Effector CD8-positive, alpha-beta T cell (primary cell): Measurements from ENCODE around the gene STAT4.

Source experiments
- DNase-seq: peaks from one replicate; lab custom pipeline; 2025; lab: John Stamatoyannopoulos, UW

Gene STAT4

GRCh38 chr2:191145769-191146471 lies 4.9 kb downstream of the STAT4 start:
- no peak for DNase-seq

DNA sequence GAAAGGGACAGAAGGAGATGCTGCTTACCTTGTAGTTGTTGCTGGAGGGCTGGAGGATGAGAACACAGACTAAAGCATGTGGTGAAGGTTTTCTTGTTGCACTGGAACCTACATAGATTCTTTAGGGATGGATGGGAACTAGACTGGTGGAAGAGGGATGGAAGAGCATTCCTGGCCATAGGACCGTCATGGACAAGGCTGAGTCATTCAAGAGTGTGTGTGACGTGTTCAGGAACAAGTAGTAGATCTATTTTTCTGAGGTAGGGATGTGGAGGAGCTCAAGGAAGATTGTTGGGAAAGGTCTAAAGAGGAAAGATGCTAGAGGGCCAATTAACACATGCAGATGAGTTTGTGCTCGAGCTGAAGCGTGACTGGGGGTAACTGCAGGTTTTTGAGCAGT lies 6.6 kb downstream of the STAT4 start:
- no peak for DNase-seq

GRCh38 chr2:191143791-191144190 lies 7.0 kb downstream of the STAT4 start:
- no peak for DNase-seq

DNA sequence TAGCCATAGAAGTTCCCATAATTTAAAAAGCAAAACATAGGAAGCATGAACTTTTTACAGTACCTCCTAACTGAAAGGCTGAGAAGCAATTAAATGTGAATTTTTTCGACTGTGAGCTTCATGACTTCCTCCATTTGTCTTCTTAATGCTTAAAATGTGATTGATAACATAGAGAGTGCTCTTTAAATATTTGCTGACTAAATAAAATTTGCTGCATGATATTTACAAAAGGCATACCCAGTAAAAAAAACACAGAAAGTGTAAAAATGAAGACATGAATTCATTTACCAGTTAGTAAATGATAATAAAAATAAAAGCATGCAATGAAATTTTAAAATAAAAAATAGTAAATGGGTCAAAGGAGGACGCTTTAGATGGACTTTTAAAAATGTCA lies 21.9 kb downstream of the STAT4 start:
- no peak for DNase-seq

DNA sequence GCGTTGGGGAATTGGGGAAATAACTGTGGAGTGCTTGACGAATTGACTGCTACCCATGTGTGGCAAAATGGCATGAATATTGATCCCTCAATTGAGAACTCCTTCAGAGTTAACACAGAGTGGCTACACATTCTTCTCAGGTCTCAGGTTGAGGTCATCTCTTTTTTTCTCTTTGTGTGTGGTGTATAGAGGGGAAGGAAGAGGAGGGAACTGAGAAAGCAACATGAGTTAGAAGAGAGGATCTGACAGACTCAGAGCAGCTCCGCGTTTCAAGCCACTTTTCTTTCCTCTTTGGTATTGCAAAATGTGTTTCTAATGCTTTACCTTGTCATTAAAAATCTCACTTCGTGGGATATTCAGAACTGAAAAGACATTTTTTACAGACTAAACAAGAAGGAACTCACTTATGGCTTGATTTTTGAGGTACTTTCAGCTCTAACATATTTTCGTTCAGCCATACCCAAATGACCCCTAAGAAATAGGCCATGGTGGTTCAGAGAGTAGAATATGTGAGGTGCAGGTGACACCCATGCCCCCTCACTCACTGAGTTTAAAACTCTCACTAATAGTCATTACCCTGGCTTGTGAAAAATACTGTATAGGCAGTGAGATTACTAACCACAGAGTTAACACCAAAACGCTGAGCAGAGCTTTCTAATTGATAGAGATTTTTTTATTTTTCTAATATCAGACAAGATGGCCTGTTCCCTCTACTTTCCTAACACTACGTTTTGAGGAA lies 22.5 kb downstream of the STAT4 start:
- DNase-seq = no peak

GRCh38 chr2:191127235-191127634 lies 23.6 kb downstream of the STAT4 start:
- no peak for DNase-seq

DNA sequence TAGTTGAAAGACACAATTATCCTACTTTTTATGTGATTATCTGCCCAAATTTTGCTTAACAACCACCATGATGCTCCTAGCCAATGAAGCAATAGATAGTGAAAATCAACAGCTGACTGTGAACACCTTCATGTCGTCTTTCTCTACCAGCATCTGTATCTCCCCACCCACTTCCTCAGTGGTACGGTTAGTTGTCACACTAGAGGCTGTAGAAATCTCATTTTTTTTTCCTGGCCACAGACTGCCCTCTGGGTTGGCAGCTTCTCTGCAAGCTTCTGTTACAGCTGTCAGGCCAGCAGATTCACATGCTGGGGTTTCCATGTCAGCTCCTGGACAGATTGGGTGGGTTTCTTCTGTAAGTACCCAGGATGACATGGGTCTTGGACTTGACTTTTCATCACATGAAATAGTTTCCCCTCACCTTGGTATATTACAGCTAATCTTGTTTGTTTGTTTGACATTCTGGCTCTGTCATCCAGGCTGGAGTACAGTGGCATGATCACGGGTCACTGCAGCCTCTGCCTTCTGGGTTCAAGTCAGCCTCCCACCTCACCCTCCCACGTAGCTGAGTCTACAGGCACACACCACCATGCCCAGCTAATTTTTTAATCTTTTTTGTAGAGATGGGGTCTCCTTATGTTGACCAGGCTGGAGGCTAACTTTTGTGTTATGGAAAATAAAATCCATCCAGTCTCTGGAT lies 24.3 kb downstream of the STAT4 start:
- no peak for DNase-seq

DNA sequence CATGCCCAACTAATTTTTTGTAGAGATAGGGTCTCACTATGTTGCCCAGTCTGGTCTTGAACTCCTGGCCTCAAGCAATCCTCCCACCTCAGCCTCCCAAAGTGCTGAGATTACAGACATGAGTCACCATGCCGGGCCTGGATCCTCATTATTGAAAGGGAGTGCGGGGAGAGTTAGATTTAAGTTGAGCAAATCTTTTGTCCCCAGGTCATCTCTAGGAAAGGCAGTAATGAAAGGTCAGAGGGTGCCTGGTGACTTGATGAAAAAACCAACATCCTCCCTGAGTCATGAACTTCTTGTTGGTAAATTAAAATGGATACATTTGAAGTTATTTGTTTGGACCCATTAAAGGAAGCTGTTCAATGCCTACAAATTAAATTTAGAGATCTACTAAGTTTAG lies 25.1 kb downstream of the STAT4 start:
- DNase-seq = no peak

DNA sequence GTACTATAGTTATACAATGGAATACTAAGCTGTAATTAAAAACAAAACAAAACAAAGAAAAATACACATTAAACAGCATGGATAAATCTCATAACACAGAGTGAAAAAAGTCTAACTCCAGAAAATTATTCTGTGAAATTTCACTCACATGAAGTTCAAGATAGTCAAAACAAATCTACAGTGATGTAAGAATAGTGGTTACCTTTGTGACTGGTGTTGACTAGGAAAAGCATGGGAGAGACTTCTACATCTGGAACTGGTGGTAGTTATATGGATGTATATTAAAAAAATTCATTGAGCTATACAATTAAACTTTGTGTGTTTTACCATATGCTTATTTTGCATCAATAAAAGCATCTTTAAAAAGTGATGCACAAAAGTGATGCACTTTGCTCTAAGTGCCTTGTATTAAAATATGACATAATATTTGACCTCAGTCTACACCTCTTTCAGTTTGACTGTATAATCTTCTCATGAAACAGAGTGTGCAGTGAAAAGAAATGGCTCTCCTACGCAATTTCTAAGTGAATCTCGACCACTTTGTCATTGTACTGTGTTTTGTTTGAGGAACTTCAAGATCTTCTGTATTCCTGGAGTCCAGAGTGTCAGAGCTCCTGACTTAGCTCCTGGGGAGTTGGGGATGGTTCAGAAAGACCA lies 28.0 kb downstream of the STAT4 start:
- no peak for DNase-seq

GRCh38 chr2:191117341-191117740 lies 33.5 kb downstream of the STAT4 start:
- DNase-seq = no peak

DNA sequence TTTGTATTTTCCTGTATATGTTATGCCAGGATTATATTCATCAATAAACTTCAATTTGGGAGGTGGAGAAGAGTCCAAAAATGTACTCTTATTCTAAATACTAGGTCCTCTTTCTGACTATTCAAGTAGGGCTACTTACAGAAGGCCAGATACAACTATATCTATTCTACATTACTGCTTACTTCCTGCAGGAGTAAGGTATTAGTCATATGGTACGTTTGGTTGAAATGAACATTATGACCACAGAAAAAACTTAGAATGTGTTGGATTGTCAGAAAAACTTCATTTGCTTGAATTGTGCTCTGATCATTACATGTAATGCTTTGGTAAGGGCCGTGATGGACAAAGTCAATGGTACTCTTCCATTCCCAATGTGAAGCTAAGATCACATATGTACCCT lies 35.0 kb downstream of the STAT4 start:
- no peak for DNase-seq

GRCh38 chr2:191115391-191115790 lies 35.4 kb downstream of the STAT4 start:
- no peak for DNase-seq

DNA sequence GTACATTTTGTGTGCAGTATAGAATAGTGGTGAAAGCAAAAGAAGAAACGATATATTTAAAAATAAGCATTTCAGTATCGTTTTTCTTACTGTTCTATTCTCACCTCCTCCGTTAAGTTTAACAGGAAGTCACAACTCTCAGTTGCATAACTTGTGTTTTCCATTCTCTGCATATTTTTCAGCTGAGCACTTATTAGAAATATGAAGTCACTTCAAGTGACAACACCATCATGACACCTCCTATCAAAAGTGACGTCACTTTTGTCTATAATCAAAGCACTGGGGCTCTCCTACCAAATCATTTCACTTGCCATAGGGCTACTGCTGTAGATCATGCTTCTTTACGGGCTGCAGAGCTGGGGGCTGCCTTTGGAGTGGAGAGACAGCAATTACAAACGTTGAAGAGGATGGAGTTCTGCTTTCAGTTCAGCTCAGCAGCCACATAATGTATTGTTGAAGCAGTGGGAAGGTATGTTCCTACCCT lies 36.3 kb downstream of the STAT4 start:
- no peak for DNase-seq

- DNase-seq = no peak
Observed at GRCh38 chr2:191113761-191114160, 37.0 kb downstream of the STAT4 start.

DNA sequence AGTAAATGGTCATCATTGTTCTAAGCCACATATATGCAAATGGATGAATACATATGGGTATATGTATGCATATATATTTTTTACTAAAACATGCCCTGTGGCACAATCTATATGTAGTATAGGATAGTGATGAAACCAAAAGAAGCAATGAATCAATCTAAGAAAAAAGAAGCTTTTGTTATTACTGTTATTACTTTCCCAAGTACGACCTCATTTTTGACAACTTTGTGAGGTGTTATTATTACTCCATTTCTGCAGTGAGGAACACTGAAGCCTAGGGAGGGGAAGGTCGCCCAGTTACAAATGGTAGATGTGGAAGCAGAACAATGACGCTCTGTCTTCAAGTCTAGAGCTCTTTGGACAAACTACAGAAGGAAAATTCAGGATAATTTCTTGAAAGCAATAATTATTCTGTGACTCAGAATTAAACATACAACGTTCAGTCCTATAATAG lies 38.3 kb downstream of the STAT4 start:
- DNase-seq = no peak

DNA sequence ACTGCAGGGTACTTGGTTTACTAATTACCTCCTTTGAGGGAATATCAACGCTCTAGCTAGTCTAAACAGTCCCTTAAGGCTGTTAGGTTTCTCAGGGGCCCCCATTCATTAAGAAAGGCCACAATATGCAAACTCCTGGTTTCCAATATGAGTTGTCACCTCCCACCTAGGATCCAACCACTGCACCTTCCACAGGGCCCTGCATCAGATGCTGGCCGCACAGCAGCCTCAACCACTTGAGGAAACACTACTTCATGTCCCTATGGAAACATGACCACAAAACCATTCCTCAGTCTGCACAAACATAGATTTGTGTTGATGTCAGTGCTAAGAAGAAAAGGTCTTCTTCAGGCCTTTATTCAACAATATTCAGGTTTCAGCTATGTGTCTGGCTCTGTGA lies 40.9 kb downstream of the STAT4 start:
- no peak for DNase-seq

DNA sequence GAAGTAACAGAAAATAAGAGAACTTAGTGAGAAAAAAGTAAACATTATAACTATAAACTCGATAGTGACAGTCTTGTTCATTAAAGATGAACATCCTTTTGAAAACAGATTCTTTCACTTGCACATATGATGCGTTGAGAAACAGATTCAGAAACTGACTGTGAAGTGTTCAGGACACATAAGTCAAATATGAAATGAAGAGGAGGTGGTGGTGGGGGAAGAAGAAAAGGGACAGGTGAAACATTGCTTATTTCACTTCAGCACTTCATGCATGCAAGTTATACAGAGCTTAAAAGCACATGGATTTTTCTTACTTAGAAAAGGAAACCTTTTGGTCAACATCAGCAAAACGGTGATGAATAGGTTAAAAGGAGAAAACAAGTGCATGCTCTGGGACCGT lies 42.5 kb downstream of the STAT4 start:
- DNase-seq = no peak

DNA sequence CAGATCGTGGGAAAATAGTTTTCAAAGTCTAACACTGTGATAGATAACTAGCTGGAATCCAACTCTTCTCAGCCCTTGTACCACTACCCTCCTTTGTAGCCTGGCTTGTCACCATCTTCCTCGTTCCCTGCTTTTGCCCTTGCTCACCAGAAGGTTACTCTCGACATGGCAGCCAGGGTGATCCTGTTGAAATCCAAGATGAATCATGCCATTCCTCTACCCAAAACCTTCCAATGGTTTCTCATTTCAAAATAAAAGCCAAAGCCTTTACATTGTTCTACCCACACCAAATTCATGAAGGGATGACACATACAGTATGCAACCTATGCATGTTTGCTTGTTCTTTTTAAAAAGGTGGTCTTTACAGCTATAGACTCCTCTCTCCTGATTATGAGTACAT lies 45.7 kb downstream of the STAT4 start:
- DNase-seq = no peak

- DNase-seq = no peak
Observed at GRCh38 chr2:191103774-191104173, 47.0 kb downstream of the STAT4 start.

DNA sequence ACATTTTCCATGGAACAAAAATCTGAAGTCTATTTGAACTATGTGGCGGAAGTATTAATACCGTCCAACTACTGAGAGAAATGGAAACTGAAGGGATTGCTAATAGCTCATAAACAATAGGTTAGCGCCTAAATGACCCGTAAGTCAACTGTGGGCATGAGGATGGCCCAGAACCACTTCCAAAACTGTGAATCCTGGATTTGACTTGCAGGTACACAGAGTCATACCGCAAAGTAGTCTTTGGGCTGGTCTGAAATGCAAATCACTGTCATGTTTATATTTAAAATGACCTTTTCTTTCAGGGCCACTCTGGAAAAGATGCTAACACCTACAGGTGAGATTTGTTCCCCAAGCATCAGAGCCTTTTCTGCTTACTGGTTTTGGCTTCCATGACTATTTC lies 50.6 kb downstream of the STAT4 start:
- DNase-seq = no peak

DNA sequence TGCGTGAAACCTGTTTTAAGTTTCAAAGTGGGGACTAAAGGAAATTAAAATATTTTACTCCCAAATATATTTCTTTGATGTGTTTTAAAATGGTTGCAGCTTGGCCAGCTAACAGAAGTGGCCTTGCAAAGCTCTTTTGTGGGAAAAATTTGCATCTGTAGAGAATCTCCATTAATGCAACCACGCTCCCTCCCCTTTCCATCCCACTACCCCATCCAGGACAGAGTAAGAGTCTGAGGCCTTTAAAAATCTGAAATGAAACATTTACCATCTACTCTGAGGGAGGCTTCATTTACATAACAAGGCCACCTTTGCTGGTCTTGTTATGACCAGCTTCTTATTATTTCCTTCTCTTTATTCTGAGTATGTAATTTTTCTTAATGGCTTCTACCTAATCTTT lies 63.5 kb downstream of the STAT4 start:
- no peak for DNase-seq

DNA sequence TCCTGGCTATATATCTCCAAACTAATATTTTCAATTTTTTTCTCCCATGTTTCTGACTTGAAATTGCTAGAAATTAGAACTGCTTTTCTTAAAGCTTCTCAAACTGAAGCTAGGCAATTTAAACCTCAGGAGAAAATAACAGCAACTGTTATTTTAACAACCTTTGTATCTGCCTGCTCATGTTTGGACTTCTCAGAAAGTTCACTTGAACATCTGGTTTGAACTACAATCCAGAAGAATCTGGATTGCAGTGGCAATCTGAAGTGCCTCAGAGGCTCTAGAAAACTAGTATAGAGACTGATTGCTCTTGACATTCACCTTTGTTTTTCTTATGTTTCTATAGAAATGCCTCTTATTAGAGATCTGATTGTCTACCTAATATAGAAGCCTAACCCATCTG lies 64.1 kb downstream of the STAT4 start:
- no peak for DNase-seq
